Measurements from ENCODE around the gene TAF1.
"Not testable (repeated sequence)": the region's sequence is repeated elsewhere in the genome, so short reads cannot be mapped to it uniquely, and the experiment has no call there.

DNA sequence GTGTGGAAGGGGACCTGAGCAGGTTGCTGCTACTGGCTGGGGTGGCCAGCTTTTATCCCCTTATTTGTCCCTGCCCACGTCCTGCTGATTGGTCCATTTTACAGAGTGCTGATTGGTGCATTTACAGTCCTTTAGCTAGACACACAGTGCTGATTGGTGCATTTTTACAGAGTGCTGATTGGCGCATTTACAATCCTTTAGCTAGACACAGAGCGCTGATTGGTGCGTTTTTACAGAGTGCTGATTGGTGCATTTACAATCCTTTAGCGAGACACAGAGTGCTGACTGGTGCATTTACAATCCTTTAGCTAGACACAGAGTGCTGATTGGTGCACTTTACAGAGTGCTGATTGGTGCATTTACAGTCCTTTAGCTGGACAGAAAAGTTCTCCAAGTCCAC is 135.9 kb downstream of the TAF1 start:
- TF ChIP-seq EP300 (IDR thresholded peaks at IDR 0.05; ENCODE audit: borderline replicate concordance in 1 of 2, control insufficient read depth in 1 of 2, low read depth in 2 of 2, low read length in 2 of 2); ATF7 (IDR thresholded peaks at IDR 0.05; ENCODE audit: low read depth); TAF1 (IDR thresholded peaks at IDR 0.05; ENCODE audit: borderline replicate concordance, low read depth, low read length); KDM1A (IDR thresholded peaks at IDR 0.05; ENCODE audit: borderline replicate concordance); HDGF (IDR thresholded peaks at IDR 0.05); MXI1 (IDR thresholded peaks at IDR 0.05; ENCODE audit: low read depth, low read length); RB1 (IDR thresholded peaks at IDR 0.05; ENCODE audit: borderline replicate concordance); MYB (IDR thresholded peaks at IDR 0.05; ENCODE audit: borderline replicate concordance, low read depth, low read length): not testable (repeated sequence)
- TF ChIP-seq, protein P1, sequence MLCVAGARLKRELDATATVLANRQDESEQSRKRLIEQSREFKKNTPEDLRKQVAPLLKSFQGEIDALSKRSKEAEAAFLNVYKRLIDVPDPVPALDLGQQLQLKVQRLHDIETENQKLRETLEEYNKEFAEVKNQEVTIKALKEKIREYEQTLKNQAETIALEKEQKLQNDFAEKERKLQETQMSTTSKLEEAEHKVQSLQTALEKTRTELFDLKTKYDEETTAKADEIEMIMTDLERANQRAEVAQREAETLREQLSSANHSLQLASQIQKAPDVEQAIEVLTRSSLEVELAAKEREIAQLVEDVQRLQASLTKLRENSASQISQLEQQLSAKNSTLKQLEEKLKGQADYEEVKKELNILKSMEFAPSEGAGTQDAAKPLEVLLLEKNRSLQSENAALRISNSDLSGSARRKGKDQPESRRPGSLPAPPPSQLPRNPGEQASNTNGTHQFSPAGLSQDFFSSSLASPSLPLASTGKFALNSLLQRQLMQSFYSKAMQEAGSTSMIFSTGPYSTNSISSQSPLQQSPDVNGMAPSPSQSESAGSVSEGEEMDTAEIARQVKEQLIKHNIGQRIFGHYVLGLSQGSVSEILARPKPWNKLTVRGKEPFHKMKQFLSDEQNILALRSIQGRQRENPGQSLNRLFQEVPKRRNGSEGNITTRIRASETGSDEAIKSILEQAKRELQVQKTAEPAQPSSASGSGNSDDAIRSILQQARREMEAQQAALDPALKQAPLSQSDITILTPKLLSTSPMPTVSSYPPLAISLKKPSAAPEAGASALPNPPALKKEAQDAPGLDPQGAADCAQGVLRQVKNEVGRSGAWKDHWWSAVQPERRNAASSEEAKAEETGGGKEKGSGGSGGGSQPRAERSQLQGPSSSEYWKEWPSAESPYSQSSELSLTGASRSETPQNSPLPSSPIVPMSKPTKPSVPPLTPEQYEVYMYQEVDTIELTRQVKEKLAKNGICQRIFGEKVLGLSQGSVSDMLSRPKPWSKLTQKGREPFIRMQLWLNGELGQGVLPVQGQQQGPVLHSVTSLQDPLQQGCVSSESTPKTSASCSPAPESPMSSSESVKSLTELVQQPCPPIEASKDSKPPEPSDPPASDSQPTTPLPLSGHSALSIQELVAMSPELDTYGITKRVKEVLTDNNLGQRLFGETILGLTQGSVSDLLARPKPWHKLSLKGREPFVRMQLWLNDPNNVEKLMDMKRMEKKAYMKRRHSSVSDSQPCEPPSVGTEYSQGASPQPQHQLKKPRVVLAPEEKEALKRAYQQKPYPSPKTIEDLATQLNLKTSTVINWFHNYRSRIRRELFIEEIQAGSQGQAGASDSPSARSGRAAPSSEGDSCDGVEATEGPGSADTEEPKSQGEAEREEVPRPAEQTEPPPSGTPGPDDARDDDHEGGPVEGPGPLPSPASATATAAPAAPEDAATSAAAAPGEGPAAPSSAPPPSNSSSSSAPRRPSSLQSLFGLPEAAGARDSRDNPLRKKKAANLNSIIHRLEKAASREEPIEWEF (IDR thresholded peaks at IDR 0.05; ENCODE audit: insufficient replicate concordance, low read depth, low read length) = not testable (repeated sequence)
- TF ChIP-seq, protein P2, sequence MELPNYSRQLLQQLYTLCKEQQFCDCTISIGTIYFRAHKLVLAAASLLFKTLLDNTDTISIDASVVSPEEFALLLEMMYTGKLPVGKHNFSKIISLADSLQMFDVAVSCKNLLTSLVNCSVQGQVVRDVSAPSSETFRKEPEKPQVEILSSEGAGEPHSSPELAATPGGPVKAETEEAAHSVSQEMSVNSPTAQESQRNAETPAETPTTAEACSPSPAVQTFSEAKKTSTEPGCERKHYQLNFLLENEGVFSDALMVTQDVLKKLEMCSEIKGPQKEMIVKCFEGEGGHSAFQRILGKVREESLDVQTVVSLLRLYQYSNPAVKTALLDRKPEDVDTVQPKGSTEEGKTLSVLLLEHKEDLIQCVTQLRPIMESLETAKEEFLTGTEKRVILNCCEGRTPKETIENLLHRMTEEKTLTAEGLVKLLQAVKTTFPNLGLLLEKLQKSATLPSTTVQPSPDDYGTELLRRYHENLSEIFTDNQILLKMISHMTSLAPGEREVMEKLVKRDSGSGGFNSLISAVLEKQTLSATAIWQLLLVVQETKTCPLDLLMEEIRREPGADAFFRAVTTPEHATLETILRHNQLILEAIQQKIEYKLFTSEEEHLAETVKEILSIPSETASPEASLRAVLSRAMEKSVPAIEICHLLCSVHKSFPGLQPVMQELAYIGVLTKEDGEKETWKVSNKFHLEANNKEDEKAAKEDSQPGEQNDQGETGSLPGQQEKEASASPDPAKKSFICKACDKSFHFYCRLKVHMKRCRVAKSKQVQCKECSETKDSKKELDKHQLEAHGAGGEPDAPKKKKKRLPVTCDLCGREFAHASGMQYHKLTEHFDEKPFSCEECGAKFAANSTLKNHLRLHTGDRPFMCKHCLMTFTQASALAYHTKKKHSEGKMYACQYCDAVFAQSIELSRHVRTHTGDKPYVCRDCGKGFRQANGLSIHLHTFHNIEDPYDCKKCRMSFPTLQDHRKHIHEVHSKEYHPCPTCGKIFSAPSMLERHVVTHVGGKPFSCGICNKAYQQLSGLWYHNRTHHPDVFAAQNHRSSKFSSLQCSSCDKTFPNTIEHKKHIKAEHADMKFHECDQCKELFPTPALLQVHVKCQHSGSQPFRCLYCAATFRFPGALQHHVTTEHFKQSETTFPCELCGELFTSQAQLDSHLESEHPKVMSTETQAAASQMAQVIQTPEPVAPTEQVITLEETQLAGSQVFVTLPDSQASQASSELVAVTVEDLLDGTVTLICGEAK (IDR thresholded peaks at IDR 0.05; ENCODE audit: borderline replicate concordance) = not testable (repeated sequence)

All from GM12878 (cell line).